Endothelial cell of umbilical vein (primary cell): ENCODE data around the gene NMB. TPM values are rescaled to one million over a fixed set of nuclear protein-coding genes. Genes with fewer than 3 reads are reported as not detected.
A peak's percentile ranks its signal among the peaks of the same experiment; 100 is the strongest.

Source experiments
- BruUV-seq: library from RNA; stranded (reverse); fragments of 400-500 nt; replicated peaks from 2 replicates; lab custom pipeline; 2021; lab: Mats Ljungman, UMichigan
- CTCF ChIA-PET: fragments of 300-600, 350-600 bp; sonication (Branson Sonifier 250); formaldehyde crosslinking; loops from one replicate; lab custom pipeline; 2021; ENCODE audit warnings: antibody characterized with exemption, inconsistent platforms; lab: Charles Lee
- POLR2A ChIA-PET: fragments of 300-600, 350-600 bp; sonication (Branson Sonifier 250); formaldehyde crosslinking; loops from one replicate; lab custom pipeline; 2021; ENCODE audit warnings: antibody characterized with exemption, inconsistent platforms; lab: Charles Lee
- DNase-seq: peaks from one replicate; pipeline ENCODE4 v3.0.0-alpha.2; 2011; ENCODE audit warnings: low read depth, low spot score
- FAIRE-seq: peaks from 2 replicates; lab custom pipeline; 2011; peaks lifted over from hg19 to GRCh38; lab: Jason Lieb, UNC
- H2AFZ ChIP-seq: 2 replicates; pipeline ENCODE4 v1.6.0; 2012; ENCODE audit warnings: low read depth, low read length, control low read depth, inconsistent platforms
- H3K27ac ChIP-seq: 2 replicates; pipeline ENCODE4 v1.5.1; 2011; ENCODE audit warnings: low read depth, mild to moderate bottlenecking, control low read depth, low read length, moderate library complexity; ENCODE audit not compliant: insufficient read depth
- H3K27me3 ChIP-seq, 2 experiments: 2 replicates each; pipeline versions ENCODE4 v1.6.0 to v1.6.1; 2011; ENCODE audit warnings: low read length in 2 of 2, mixed read lengths in 1 of 2; ENCODE audit not compliant: control insufficient read depth in 2 of 2, insufficient read depth in 2 of 2
- H3K36me3 ChIP-seq, 2 experiments: 2 replicates in 1 of 2; 3 replicates in 1 of 2; pipeline ENCODE4 v1.5.1; 2011; ENCODE audit warnings: low read length in 2 of 2, mild to moderate bottlenecking in 1 of 2, moderate library complexity in 1 of 2; ENCODE audit not compliant: control insufficient read depth in 2 of 2, insufficient read depth in 2 of 2; ENCODE audit errors: extremely low read depth in 1 of 2
- H3K4me1 ChIP-seq: 3 replicates; pipeline ENCODE4 v1.5.1; 2011; ENCODE audit warnings: mild to moderate bottlenecking, low read length; ENCODE audit not compliant: control insufficient read depth, insufficient read depth; ENCODE audit errors: extremely low read depth
- H3K4me2 ChIP-seq: 2 replicates; pipeline ENCODE4 v1.6.1; 2011; ENCODE audit warnings: low read length, control low read depth, mixed read lengths; ENCODE audit not compliant: insufficient read depth
- H3K4me3 ChIP-seq, 3 experiments: fragments of 200-600 bp in 1 of 3; sonication (generic), shearing (Covaris generic) in 1 of 3; replicated peaks in 1 of 3; 2 replicates each; pipeline ENCODE4 v1.5.1; 2011 to 2016; ENCODE audit warnings: control low read depth in 3 of 3, low read length in 3 of 3, mild to moderate bottlenecking in 2 of 3, inconsistent platforms in 1 of 3, low read depth in 1 of 3, moderate library complexity in 1 of 3; ENCODE audit not compliant: insufficient read depth in 1 of 3
- H3K79me2 ChIP-seq: 2 replicates; pipeline ENCODE4 v1.6.0; 2012; ENCODE audit warnings: low read length, inconsistent platforms; ENCODE audit not compliant: control insufficient read depth, insufficient read depth
- H3K9ac ChIP-seq: replicated peaks from 2 replicates; pipeline ENCODE3; 2011; ENCODE audit warnings: low read length, control low read depth; ENCODE audit not compliant: insufficient read depth; ENCODE audit errors: extremely low read depth
- H3K9me1 ChIP-seq: replicated peaks from 3 replicates; pipeline ENCODE4 v1.6.0; 2011; ENCODE audit warnings: mild to moderate bottlenecking, low read length; ENCODE audit not compliant: control insufficient read depth, insufficient read depth; ENCODE audit errors: extremely low read depth
- H3K9me3 ChIP-seq: replicated peaks from 2 replicates; pipeline ENCODE4 v1.5.1; 2012; ENCODE audit warnings: low read length, inconsistent platforms; ENCODE audit not compliant: control insufficient read depth, insufficient read depth
- H4K20me1 ChIP-seq: replicated peaks from 2 replicates; pipeline ENCODE3; 2011; ENCODE audit warnings: mild to moderate bottlenecking, low read length; ENCODE audit not compliant: control insufficient read depth, insufficient read depth; ENCODE audit errors: extremely low read depth
- FOS ChIP-seq: IDR thresholded peaks from 2 replicates; pipeline ENCODE4 v1.6.1; 2011; ENCODE audit warnings: mild to moderate bottlenecking, low read length, moderate library complexity, borderline replicate concordance; ENCODE audit not compliant: insufficient read depth
- JUN ChIP-seq: IDR thresholded peaks from 2 replicates; pipeline ENCODE4 v1.6.1; 2011; ENCODE audit warnings: borderline replicate concordance, low read depth; ENCODE audit not compliant: insufficient read length, insufficient read depth
- POLR2AphosphoS5 ChIP-seq: IDR thresholded peaks from 2 replicates; pipeline ENCODE4 v1.6.1; 2012; ENCODE audit warnings: low read depth, mild to moderate bottlenecking, control low read depth, low read length, moderate library complexity; ENCODE audit not compliant: insufficient read depth
- dilution Hi-C: fragments of 300-500 bp; cut with MboI; formaldehyde crosslinking; loops from one replicate; pipeline ENCODE4 v1.15.0; 2019; ENCODE audit warnings: low sequenced_read_pairs; ENCODE audit not compliant: extremely low pct_ligation_motif_present
- intact Hi-C: fragments of 100-400 bp; cut with micrococcal nuclease; formaldehyde crosslinking; loops from one replicate; pipeline ENCODE4 v1.10.0; 2022
- polyA plus RNA-seq, 4 experiments: library from polyadenylated mRNA; depleted of rRNA in 3 of 4; stranded (reverse) in 3 of 4; unstranded in 1 of 4; fragments of >200 nt; gene quantifications; 2 replicates each; pipeline versions ENCODE4 v1.2.1 to v1.2.3, GENCODE V29; 2011 to 2012; ENCODE audit warnings: missing spikeins in 1 of 4
- total RNA-seq: library from RNA; stranded (reverse); gene quantifications from 2 replicates; pipeline ENCODE4 v1.2.3, GENCODE V29; 2021
- TF ChIP-seq, protein P1 (sequence below), 2 donors: IDR thresholded peaks; 1 replicate in 1 of 2; 2 replicates in 1 of 2; pipeline ENCODE4 v1.5.1; 2011; ENCODE audit warnings: low read length in 2 of 2, mild to moderate bottlenecking in 2 of 2, moderate library complexity in 2 of 2, control low read depth in 1 of 2, inconsistent platforms in 1 of 2, low read depth in 1 of 2; ENCODE audit not compliant: insufficient read depth in 1 of 2; ENCODE audit errors: extremely low read depth in 1 of 2

NMB gene
- total and polyA plus RNA-seq, 2 donors (not counting 3 experiments of a cell fraction or from before 2014, with no cell fraction given), result 7.8 to 9.8 TPM

DNA sequence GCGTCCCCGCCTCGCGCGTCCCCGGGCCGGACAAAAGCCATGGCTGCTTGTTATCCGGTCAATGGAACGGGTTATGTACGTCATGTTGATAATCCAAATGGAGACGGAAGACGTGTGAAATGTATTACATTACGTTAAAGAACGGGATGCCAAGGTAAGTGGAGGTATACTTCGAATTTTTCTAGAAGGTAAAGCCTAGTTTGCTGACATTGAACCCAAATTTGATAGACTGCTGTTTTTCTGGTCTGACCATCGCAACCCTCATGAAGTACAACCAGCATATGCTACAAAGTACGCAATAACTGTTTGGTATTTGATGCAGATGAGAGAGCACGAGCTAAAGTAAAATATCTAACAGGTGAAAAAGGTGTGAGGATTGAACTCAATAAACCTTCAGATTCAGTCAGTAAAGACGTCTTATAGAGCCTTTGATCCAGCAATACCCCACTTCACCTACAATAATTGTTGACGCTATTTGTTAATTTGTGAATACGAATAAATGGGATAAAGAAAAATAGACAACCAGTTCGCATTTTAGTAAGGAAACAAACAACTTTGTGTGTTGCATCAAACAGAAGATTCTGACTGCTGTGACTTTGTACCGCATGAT lies 23.7 kb downstream of the NMB start:
- Histone ChIP-seq H3K27me3 (no peaks in the 10 kb centered on the region), H3K4me3 (peak overlapping the region; percentile 10 to 66 (median 44)), H2AFZ (peak overlapping the region; percentile 51), H3K79me2 (peaks cover 12% of the 10 kb centered on the region), H3K27ac (peak overlapping the region; percentile 12), H3K4me2 (peak overlapping the region; percentile 90), H3K36me3 (peaks cover 0 to 2% of the 10 kb centered on the region in 2 experiments), H3K9me3 (no peaks in the 10 kb centered on the region), H3K9me1 (no peaks in the 10 kb centered on the region), H4K20me1 (no peaks in the 10 kb centered on the region), H3K9ac (peak overlapping the region; percentile 67), H3K4me1 (peaks cover 26% of the 10 kb centered on the region)
- POLR2A ChIA-PET, result no interaction called here
- DNase-seq, result no peak
- intact Hi-C loops, result no loop called here
- CTCF ChIA-PET, result interaction anchor here (0.6 to 4.7 kb wide), 4 partner anchors 20 to 387 kb away, joined by 3 to 25 read pairs (median 6); partner anchors contain the start of gene WDR73
- TF ChIP-seq JUN (no peak), POLR2AphosphoS5 (no peak), FOS (no peak)
- dilution Hi-C loops, result no loop called here
- no TSS peak for BruUV-seq
- FAIRE-seq, result no peak

DNA sequence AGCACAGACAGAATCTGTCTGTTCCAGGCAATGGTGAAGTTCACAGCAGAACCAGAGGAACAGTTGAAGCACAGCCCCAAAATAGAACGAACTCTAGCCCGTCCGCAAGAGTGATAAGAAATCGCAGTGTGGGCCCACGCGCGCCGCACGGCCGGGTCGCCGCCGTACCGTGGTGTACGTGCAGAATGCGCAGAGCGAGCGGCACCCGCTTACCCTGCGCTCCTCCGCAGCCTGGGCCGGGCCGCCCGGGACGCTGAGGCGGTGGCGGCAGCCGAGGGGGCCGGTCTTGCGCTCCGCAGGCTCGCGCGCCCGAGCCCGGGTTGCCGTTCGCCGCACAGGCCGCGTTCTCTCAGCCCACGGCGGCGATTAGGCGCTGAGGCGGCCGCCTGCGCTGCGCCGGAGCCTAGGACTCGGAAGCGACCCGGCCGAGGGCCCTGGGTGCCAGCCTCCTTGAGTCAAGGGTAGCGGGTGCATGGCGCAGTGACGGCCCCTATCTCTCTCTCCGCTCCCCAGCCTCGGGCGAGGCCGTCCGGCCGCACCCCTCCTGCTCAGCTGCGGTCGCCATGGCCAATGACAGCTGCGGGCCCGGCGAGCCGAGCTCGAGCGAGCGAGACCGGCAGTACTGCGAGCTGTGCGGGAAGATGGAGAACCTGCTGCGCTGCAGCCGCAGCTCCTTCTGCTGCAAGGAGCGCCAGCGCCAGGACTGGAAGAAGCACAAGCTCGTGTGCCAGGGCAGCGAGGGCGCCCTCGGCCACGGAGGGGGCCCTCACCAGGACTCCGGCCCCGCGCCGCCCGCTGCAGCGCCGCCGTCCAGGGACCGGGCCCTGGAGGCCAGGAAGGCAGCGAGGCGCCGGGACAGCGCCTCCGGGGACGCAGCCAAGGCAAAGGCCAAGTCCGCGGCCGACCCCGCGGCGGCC lies 24.4 kb downstream of the NMB start:
- BruUV-seq, result no TSS peak
- peak overlapping the region; percentile 44 to 66 (median 46) for H3K4me3 ChIP-seq
- FAIRE-seq (peak; percentile 80), DNase-seq (peak; percentile 85)
- ChIA-PET POLR2A (no interaction called here), CTCF (interaction anchor here (1.2 to 4.7 kb wide), 3 partner anchors 21 to 35 kb away, joined by 5 to 25 read pairs (median 6); partner anchors contain the start of gene WDR73)
- peak overlapping the region; percentile 67 for H3K9ac ChIP-seq
- H3K36me3 ChIP-seq, result peaks cover 0 to 2% of the 10 kb centered on the region in 2 experiments
- peak overlapping the region; percentile 51 for H2AFZ ChIP-seq
- peaks cover 12% of the 10 kb centered on the region for H3K79me2 ChIP-seq
- H3K9me3 ChIP-seq, result no peaks in the 10 kb centered on the region
- H3K4me1 ChIP-seq, result peaks cover 26% of the 10 kb centered on the region
- no peaks in the 10 kb centered on the region for H3K27me3 ChIP-seq
- no peaks in the 10 kb centered on the region for H4K20me1 ChIP-seq
- TF ChIP-seq JUN (no peak), POLR2AphosphoS5 (peak; percentile 29)
- TF ChIP-seq, protein P1, sequence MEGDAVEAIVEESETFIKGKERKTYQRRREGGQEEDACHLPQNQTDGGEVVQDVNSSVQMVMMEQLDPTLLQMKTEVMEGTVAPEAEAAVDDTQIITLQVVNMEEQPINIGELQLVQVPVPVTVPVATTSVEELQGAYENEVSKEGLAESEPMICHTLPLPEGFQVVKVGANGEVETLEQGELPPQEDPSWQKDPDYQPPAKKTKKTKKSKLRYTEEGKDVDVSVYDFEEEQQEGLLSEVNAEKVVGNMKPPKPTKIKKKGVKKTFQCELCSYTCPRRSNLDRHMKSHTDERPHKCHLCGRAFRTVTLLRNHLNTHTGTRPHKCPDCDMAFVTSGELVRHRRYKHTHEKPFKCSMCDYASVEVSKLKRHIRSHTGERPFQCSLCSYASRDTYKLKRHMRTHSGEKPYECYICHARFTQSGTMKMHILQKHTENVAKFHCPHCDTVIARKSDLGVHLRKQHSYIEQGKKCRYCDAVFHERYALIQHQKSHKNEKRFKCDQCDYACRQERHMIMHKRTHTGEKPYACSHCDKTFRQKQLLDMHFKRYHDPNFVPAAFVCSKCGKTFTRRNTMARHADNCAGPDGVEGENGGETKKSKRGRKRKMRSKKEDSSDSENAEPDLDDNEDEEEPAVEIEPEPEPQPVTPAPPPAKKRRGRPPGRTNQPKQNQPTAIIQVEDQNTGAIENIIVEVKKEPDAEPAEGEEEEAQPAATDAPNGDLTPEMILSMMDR (IDR thresholded peaks at IDR 0.05; ENCODE audit: extremely low read depth in 1 of 2, insufficient read depth in 1 of 2, low read depth in 1 of 2, low read length in 2 of 2), result no peak
- H3K27ac ChIP-seq, result peak overlapping the region; percentile 28
- dilution Hi-C loops, result no loop called here
- peak overlapping the region; percentile 90 for H3K4me2 ChIP-seq
- intact Hi-C loops, result loop anchor here (1.0 kb wide), 1 partner anchor 21 kb away; the partner anchor contains the start of gene WDR73
- no peaks in the 10 kb centered on the region for H3K9me1 ChIP-seq
